ENCODE results near the gene MAGEB4.

Gene MAGEB4

DNA sequence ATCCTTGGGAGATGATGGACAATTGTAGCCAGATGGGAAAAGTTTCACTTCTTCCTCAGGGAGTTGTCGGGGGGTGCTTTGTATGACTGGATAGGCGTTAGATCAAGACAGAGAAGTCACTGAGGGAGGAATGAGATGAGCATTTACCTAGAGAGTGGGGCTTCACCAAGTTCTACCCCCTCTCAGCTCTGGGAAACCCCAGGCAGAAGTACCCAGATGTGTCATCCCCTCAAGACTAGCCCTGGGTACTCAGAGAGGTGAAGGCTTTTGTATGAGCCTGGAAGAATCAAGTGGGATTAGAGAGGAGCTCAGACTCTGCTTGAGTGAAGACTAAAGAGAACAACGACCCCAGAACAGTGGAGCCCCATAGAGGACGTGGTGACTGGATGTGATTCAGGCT, 7.1 kb downstream of the MAGEB4 start:
- Mint-ChIP-seq H3K27me3 (ENCODE audit: low read depth) (no peaks in the 10 kb centered on the region), H3K4me1 (no peaks in the 10 kb centered on the region), H3K27ac (no peak overlapping the region), H3K36me3 (ENCODE audit: low read depth) (no peaks in the 10 kb centered on the region), H3K4me3 (no peak overlapping the region), H3K9me3 (peaks cover 5% of the 10 kb centered on the region)
- TF ChIP-seq, protein P1, sequence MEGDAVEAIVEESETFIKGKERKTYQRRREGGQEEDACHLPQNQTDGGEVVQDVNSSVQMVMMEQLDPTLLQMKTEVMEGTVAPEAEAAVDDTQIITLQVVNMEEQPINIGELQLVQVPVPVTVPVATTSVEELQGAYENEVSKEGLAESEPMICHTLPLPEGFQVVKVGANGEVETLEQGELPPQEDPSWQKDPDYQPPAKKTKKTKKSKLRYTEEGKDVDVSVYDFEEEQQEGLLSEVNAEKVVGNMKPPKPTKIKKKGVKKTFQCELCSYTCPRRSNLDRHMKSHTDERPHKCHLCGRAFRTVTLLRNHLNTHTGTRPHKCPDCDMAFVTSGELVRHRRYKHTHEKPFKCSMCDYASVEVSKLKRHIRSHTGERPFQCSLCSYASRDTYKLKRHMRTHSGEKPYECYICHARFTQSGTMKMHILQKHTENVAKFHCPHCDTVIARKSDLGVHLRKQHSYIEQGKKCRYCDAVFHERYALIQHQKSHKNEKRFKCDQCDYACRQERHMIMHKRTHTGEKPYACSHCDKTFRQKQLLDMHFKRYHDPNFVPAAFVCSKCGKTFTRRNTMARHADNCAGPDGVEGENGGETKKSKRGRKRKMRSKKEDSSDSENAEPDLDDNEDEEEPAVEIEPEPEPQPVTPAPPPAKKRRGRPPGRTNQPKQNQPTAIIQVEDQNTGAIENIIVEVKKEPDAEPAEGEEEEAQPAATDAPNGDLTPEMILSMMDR (IDR thresholded peaks at IDR 0.05; ENCODE audit: unreplicated experiment in 3 of 3): no peak

DNA sequence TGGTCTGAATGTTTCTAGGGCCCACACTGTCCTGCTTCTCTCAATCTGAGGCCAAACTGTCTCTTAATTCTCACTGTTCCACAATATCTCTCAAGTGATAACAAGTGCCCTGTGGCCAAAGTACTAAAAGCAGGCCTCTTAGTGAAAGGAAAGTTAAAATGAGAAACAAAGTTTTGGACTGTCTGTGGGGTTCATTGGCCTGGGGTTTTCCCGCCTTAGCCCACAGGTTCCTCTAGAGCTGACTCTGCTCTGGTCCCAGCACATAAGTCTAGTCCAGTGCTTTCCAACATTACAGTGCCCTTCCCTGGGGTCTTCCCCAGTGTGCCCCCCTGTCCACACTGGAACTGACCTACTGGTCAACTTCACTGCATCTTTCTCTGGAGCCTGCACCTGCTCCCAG, 11.5 kb downstream of the MAGEB4 start:
- no peak overlapping the region for H3K27ac Mint-ChIP-seq
- H3K36me3 Mint-ChIP-seq (ENCODE audit: low read depth): no peaks in the 10 kb centered on the region
- H3K4me3 Mint-ChIP-seq: no peak overlapping the region
- TF ChIP-seq, protein P1 (IDR thresholded peaks at IDR 0.05; ENCODE audit: unreplicated experiment in 3 of 3): no peak
- H3K4me1 Mint-ChIP-seq: no peaks in the 10 kb centered on the region
- peaks cover 18% of the 10 kb centered on the region for H3K9me3 Mint-ChIP-seq
- no peaks in the 10 kb centered on the region for H3K27me3 Mint-ChIP-seq (ENCODE audit: low read depth)

DNA sequence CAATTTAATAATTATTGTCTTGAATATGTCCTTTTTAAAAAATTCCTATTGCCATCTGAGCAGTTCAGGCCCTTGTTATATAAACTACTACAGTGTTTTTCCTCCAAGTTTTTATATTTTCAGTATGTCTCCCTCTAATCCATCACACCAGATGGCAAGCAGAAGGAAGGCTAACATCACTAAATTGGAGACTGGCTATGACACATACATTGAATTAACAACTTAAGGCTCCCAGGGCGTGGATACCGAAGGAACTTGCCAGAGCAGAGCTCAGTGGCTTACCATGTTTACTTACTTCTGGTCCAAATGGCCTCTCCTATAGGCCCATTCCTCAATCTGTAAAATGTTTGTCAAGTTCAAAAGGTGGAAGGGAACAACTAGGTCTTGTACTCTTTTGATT, 18.1 kb downstream of the MAGEB4 start:
- Mint-ChIP-seq H3K4me1 (no peaks in the 10 kb centered on the region), H3K27ac (no peak overlapping the region), H3K36me3 (ENCODE audit: low read depth) (no peaks in the 10 kb centered on the region), H3K27me3 (ENCODE audit: low read depth) (no peaks in the 10 kb centered on the region), H3K9me3 (peaks cover 17% of the 10 kb centered on the region), H3K4me3 (no peak overlapping the region)
- TF ChIP-seq, protein P1 (IDR thresholded peaks at IDR 0.05; ENCODE audit: unreplicated experiment in 3 of 3): no peak

DNA sequence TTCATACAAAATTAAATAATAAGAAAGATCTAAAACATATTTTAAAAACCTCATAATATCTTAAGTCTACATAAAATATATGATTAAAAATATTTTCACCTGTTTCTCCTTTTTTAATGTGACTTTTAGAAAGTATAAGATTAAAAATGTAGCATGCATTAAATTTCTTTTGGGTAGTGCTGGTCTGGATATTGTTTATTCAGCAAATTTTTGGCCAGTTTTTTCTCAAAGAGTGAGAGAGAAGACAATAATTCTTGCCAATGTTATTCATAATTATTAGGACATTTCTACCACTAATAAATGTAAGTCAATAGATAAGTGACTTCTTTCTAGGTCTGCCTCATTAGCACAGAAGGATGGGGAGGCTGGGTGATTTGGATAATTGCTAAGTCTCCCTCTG, 19.2 kb downstream of the MAGEB4 start:
- TF ChIP-seq, protein P1 (IDR thresholded peaks at IDR 0.05; ENCODE audit: unreplicated experiment in 3 of 3): no peak
- no peak overlapping the region for H3K4me3 Mint-ChIP-seq
- no peak overlapping the region for H3K27ac Mint-ChIP-seq
- H3K27me3 Mint-ChIP-seq (ENCODE audit: low read depth): no peaks in the 10 kb centered on the region
- no peaks in the 10 kb centered on the region for H3K36me3 Mint-ChIP-seq (ENCODE audit: low read depth)
- no peaks in the 10 kb centered on the region for H3K4me1 Mint-ChIP-seq
- H3K9me3 Mint-ChIP-seq: peaks cover 9% of the 10 kb centered on the region

DNA sequence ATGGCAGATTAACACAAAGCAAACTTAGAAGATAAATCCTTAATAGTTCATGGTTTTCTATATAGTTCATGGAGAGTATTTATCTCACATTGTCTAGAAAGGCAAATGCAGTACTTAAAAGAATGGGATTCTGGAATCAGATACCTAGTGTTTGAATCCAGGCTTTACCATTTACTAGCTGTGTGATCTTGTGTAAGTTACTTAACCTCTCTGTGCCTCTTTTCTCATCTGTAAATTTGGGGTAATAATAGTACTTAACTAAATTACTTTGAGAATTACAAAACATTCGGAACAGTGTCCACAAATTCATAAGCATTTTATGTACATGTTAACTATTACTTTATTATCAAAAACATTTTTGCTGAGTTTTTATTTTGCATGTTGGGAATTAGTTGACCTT, 21.0 kb downstream of the MAGEB4 start:
- H3K4me3 Mint-ChIP-seq: no peak overlapping the region
- H3K27me3 Mint-ChIP-seq (ENCODE audit: low read depth): no peaks in the 10 kb centered on the region
- H3K4me1 Mint-ChIP-seq: no peaks in the 10 kb centered on the region
- no peak overlapping the region for H3K27ac Mint-ChIP-seq
- TF ChIP-seq, protein P1 (IDR thresholded peaks at IDR 0.05; ENCODE audit: unreplicated experiment in 3 of 3): no peak
- peaks cover 2% of the 10 kb centered on the region for H3K9me3 Mint-ChIP-seq
- H3K36me3 Mint-ChIP-seq (ENCODE audit: low read depth): no peaks in the 10 kb centered on the region

DNA sequence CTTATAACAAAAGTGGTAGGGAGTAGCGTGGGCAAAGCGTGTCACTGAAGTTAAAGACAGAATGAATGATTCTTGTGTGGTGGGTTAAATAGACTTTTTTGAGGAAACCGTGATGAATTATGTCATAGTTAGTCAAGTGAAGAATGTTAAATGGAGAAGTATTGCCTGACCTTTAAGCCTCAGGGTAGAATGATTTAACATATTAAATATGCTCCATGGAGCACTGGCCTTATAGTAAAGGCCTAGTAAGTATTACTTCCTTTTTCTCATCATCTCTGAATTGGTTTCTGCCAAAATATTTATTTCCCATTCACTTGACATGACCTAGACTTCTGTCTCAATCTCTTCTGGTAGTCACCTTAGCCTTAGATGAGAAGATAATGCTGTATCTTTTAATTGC, 28.8 kb downstream of the MAGEB4 start:
- H3K9me3 Mint-ChIP-seq: no peaks in the 10 kb centered on the region
- H3K27ac Mint-ChIP-seq: no peak overlapping the region
- TF ChIP-seq, protein P1 (IDR thresholded peaks at IDR 0.05; ENCODE audit: unreplicated experiment in 3 of 3): no peak
- H3K4me1 Mint-ChIP-seq: no peaks in the 10 kb centered on the region
- H3K4me3 Mint-ChIP-seq: no peak overlapping the region
- no peaks in the 10 kb centered on the region for H3K27me3 Mint-ChIP-seq (ENCODE audit: low read depth)
- H3K36me3 Mint-ChIP-seq (ENCODE audit: low read depth): no peaks in the 10 kb centered on the region

Measured in nephron (organoid).